NT2/D1 (cell line): ENCODE results near the gene ZKSCAN4.

Source experiments
- DNase-seq: peaks from one replicate; pipeline ENCODE4 v3.0.0-alpha.2; 2011; ENCODE audit warnings: low read depth, low spot score
- H3K27me3 ChIP-seq: 2 replicates; pipeline ENCODE4 v1.6.0; 2011; ENCODE audit warnings: mild to moderate bottlenecking; ENCODE audit not compliant: insufficient read length, insufficient read depth
- H3K36me3 ChIP-seq: 2 replicates; pipeline ENCODE4 v1.6.1; 2011; ENCODE audit warnings: mild to moderate bottlenecking, low read length, mixed read lengths; ENCODE audit not compliant: insufficient read depth, insufficient read length
- H3K4me1 ChIP-seq: 2 replicates; pipeline ENCODE4 v1.5.1; 2011; ENCODE audit not compliant: insufficient read depth, insufficient read length
- H3K4me3 ChIP-seq: 2 replicates; pipeline ENCODE4 v1.5.1; 2011; ENCODE audit warnings: low read depth; ENCODE audit not compliant: insufficient read length
- H3K9ac ChIP-seq: 2 replicates; pipeline ENCODE4 v1.6.0; 2011; ENCODE audit warnings: low read depth; ENCODE audit not compliant: insufficient read length
- H3K9me3 ChIP-seq: 2 replicates; pipeline ENCODE4 v1.5.1; 2011; ENCODE audit warnings: mild to moderate bottlenecking, low read length; ENCODE audit not compliant: insufficient read depth
- SUZ12 ChIP-seq: IDR thresholded peaks from 2 replicates; pipeline ENCODE4 v1.6.1; 2011; ENCODE audit not compliant: insufficient read length, insufficient read depth; ENCODE audit errors: extremely low read depth
- YY1 ChIP-seq: IDR thresholded peaks from 2 replicates; pipeline ENCODE4 v1.6.1; 2011; ENCODE audit not compliant: insufficient read length, insufficient read depth
- ZNF274 ChIP-seq: IDR thresholded peaks from 2 replicates; pipeline ENCODE4 v1.6.1; 2011; ENCODE audit warnings: mild to moderate bottlenecking, low read depth, low read length

ZKSCAN4 gene

GRCh38 chr6:28277746-28278145 is 25.7 kb upstream of the ZKSCAN4 start:
- Histone ChIP-seq H3K36me3 (peaks cover 35% of the 10 kb centered on the region), H3K9me3 (no peaks in the 10 kb centered on the region), H3K4me3 (no peak overlapping the region), H3K27me3 (peaks cover 4% of the 10 kb centered on the region), H3K4me1 (no peaks in the 10 kb centered on the region), H3K9ac (no peak overlapping the region)
- DNase-seq: no peak
- TF ChIP-seq ZNF274 (no peak), YY1 (no peak), SUZ12 (no peak)

DNA sequence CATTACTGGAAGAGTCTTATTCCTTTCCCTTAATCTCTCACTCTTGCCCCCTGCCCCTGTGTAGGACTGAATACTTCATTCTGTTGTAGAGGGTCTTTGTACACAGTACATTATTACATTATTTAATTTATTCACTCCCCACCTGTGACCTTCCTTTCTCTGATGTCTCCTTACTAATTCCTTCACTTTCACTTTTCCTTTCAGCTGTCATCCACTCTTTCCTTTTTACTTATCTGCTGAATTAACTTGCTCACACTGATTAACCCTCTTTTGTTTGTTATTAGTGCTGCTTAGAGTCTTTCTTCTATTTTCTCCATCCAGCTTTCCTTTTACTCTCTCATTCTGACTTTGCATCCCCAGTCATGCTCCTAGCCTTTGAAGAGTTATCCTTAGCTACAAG is 22.8 kb upstream of the ZKSCAN4 start:
- TF ChIP-seq YY1 (no peak), SUZ12 (no peak), ZNF274 (no peak)
- no peak overlapping the region for H3K9ac ChIP-seq
- no peak overlapping the region for H3K4me3 ChIP-seq
- no peak for DNase-seq
- no peaks in the 10 kb centered on the region for H3K27me3 ChIP-seq
- H3K4me1 ChIP-seq: no peaks in the 10 kb centered on the region
- H3K9me3 ChIP-seq: no peaks in the 10 kb centered on the region
- H3K36me3 ChIP-seq: peaks cover 50% of the 10 kb centered on the region

GRCh38 chr6:28269492-28269891 is 17.4 kb upstream of the ZKSCAN4 start:
- no peaks in the 10 kb centered on the region for H3K4me1 ChIP-seq
- no peak overlapping the region for H3K9ac ChIP-seq
- no peak overlapping the region for H3K4me3 ChIP-seq
- no peaks in the 10 kb centered on the region for H3K27me3 ChIP-seq
- no peaks in the 10 kb centered on the region for H3K9me3 ChIP-seq
- no peak for DNase-seq
- H3K36me3 ChIP-seq: peaks cover 29% of the 10 kb centered on the region
- no peak for TF ChIP-seq YY1
- no peak for TF ChIP-seq ZNF274
- TF ChIP-seq SUZ12: no peak

- Histone ChIP-seq H3K36me3 (peaks cover 14% of the 10 kb centered on the region), H3K4me3 (peak overlapping the region; percentile 70), H3K4me1 (no peaks in the 10 kb centered on the region), H3K27me3 (no peaks in the 10 kb centered on the region), H3K9me3 (no peaks in the 10 kb centered on the region), H3K9ac (peak overlapping the region; percentile 80)
- no peak for DNase-seq
- TF ChIP-seq ZNF274: no peak
- no peak for TF ChIP-seq SUZ12
- TF ChIP-seq YY1: no peak
These were observed 15.6 kb upstream of the ZKSCAN4 start for GRCh38 chr6:28267695-28268059.

DNA sequence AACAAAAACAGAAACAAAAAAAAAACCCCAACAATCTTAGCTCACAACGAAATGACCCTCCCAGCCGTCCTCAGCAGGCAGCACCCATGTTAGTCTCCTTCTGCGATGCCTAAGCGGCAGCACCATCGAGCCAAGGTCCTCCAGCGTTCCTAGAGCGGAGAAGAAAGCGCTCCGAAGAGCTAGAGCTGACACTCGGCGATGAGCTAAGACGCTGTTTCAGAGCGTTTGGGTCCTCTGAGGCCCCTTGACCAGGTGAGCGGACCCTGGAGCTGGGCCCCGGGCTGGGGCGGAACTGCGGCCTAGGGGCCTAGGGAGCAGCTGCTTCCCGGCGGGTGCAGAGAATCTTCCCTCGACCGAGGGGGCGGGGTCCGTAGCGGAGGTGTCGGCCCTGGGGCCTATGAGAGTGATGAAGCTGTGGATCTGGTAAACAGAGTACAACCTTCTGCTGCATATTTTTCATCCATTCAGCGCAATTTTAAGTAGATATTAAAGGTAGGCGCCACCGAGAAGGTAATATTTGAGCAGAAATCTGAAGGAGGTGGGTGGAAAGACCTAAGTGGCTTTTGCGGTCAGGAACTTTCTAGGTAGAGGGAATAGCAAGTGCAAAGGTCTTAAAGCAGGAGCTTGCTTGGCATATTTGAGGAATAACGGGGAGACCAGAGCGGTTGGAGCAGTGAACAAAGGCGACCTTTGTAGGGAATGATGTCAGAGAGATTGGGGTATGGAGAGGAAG is 15.1 kb upstream of the ZKSCAN4 start, which contains the start of gene ZSCAN26:
Gene ZSCAN26 (plus strand): TSS at position 182 of the 733 bp plus-strand sequence. CDS start 4,777 bp downstream, outside the sequence.
- H3K36me3 ChIP-seq: peaks cover 9% of the 10 kb centered on the region
- H3K4me1 ChIP-seq: no peaks in the 10 kb centered on the region
- H3K9me3 ChIP-seq: no peaks in the 10 kb centered on the region
- peak within 1 kb of the TSS; percentile 70 for H3K4me3 ChIP-seq
- peak within 1 kb of the TSS; percentile 80 for H3K9ac ChIP-seq
- DNase-seq: peak; percentile 77
- TF ChIP-seq YY1 (no peak), SUZ12 (no peak), ZNF274 (no peak)
- H3K27me3 ChIP-seq: no peaks in the 10 kb centered on the region

DNA sequence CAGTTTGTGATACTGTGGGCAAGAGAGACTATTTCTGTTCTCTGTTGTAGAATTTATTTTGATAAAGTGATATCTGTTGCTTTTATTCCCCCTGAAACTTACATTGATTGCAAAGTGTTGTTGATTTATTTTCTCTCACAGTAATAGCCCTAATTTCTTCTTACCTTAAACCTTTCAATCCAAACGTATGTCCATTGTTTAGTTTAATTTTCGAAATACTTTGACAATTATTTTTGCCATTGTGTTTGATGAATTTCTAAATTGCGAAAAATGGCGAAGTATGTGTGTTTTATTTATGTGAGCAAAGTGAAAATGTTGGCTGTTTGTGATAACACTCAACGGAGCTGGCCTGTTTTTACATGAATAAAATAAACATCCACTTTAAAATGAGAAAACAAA is 14.5 kb upstream of the ZKSCAN4 start:
- Histone ChIP-seq H3K4me3 (peak overlapping the region; percentile 70), H3K9me3 (no peaks in the 10 kb centered on the region), H3K9ac (peak overlapping the region; percentile 80), H3K36me3 (peaks cover 3% of the 10 kb centered on the region), H3K27me3 (no peaks in the 10 kb centered on the region), H3K4me1 (no peaks in the 10 kb centered on the region)
- DNase-seq: no peak
- no peak for TF ChIP-seq SUZ12
- TF ChIP-seq ZNF274: no peak
- TF ChIP-seq YY1: no peak

- H3K4me1 ChIP-seq: no peaks in the 10 kb centered on the region
- H3K36me3 ChIP-seq: no peaks in the 10 kb centered on the region
- no peaks in the 10 kb centered on the region for H3K27me3 ChIP-seq
- no peaks in the 10 kb centered on the region for H3K9me3 ChIP-seq
- no peak overlapping the region for H3K9ac ChIP-seq
- H3K4me3 ChIP-seq: no peak overlapping the region
- DNase-seq: no peak
- TF ChIP-seq SUZ12 (no peak), YY1 (no peak), ZNF274 (no peak)
These were observed 12.8 kb upstream of the ZKSCAN4 start for GRCh38 chr6:28264834-28265401.
